GM12878 (cell line): ENCODE results near the gene BPIFB3.

Source experiments
- CTCF ChIP-seq, 3 experiments: IDR thresholded peaks in 2 of 3; conservative IDR thresholded peaks in 1 of 3; 2 replicates each; pipeline ENCODE4 v1.5.1; 2011; ENCODE audit warnings: low read depth in 3 of 3, low read length in 3 of 3, mild to moderate bottlenecking in 3 of 3, control low read depth in 2 of 3, moderate library complexity in 2 of 3, inconsistent platforms in 1 of 3, mixed read lengths in 1 of 3; ENCODE audit not compliant: control insufficient read depth in 2 of 3, insufficient read depth in 1 of 3; ENCODE audit errors: extremely low read depth in 1 of 3
- EGR1 ChIP-seq, 2 experiments: IDR thresholded peaks; 1 replicate in 1 of 2; 2 replicates in 1 of 2; pipeline ENCODE4 v1.6.1; 2011 to 2012; ENCODE audit warnings: low read depth in 2 of 2, low read length in 2 of 2, borderline replicate concordance in 1 of 2, mild to moderate bottlenecking in 1 of 2, moderate library complexity in 1 of 2
- EP300 ChIP-seq, 2 experiments: fragments of 150-350 bp in 1 of 2; IDR thresholded peaks; 2 replicates each; pipeline ENCODE4 v1.6.1; 2011 to 2012; ENCODE audit warnings: low read depth in 2 of 2, low read length in 2 of 2, borderline replicate concordance in 1 of 2, improper control_type of control experiment in 1 of 2, inconsistent platforms in 1 of 2; ENCODE audit not compliant: control insufficient read depth in 1 of 2
- POLR2A ChIP-seq: IDR thresholded peaks from 2 replicates; pipeline ENCODE4 v1.6.1; 2011; ENCODE audit warnings: low read depth, mild to moderate bottlenecking, low read length
- POLR2AphosphoS5 ChIP-seq: IDR thresholded peaks from 2 replicates; pipeline ENCODE4 v1.6.1; 2011; ENCODE audit warnings: mild to moderate bottlenecking, low read length, inconsistent platforms
- RFX5 ChIP-seq: IDR thresholded peaks from 2 replicates; pipeline ENCODE4 v1.6.1; 2011; ENCODE audit warnings: low read depth, low read length, improper control_type of control experiment
- TAF1 ChIP-seq: IDR thresholded peaks from 2 replicates; pipeline ENCODE4 v1.6.1; 2011; ENCODE audit warnings: mild to moderate bottlenecking, low read depth, low read length, borderline replicate concordance
- YY1 ChIP-seq: IDR thresholded peaks from 2 replicates; pipeline ENCODE4 v1.6.1; 2011; ENCODE audit warnings: low read depth, mild to moderate bottlenecking, low read length

DNA sequence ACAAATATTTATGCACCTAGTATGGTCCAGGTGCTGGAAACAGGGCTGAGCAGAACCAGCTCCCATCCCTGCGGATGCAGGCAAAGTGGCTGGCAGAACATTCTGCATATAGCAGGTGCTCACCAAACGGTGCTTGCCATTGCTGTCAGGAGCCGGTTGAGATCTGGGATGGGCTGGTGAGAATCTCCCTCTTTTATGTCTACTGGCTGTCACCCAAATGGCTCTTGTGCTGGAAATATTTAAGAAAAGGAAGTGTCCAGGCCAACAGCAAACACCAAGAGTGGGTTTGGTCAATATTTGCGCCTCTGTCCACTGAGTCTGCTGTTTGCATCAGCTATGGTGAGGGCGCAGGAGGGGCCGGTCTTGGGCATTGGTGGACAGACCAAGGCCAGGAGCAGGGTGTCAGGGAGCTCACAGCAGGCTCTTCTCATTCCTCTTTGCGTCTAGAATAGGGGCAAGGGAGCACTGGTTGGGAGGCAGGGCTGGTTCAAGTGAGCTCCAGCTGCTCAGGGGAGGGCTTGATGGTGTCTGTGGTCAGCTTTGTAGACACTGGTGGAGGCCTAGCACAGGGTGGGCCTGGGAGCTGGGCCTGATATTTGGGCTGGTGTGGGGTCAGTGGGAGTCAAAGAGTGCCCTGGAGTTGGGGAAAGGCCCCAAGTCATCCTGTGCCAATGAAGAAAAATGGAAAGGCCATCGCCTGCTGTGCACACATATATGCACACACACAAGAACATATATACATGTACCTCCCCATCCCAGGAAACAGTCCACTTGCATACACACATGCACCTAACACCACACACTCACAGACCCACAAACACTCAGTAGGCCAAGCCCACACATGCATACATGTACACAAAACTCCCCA is 47.6 kb upstream of the BPIFB3 start:
- TF ChIP-seq CTCF (IDR thresholded peaks at IDR 0.05 in 2 of 3, conservative IDR thresholded peaks at IDR 0.05 in 1 of 3; ENCODE audit: control insufficient read depth in 2 of 3, extremely low read depth in 1 of 3, insufficient read depth in 1 of 3, low read depth in 3 of 3, low read length in 3 of 3), result no peak
- no peak for TF ChIP-seq POLR2AphosphoS5
- no peak for TF ChIP-seq POLR2A
- no peak for TF ChIP-seq EGR1 (IDR thresholded peaks at IDR 0.05; ENCODE audit: borderline replicate concordance in 1 of 2, low read depth in 2 of 2, low read length in 2 of 2)
- TF ChIP-seq TAF1, result no peak
- TF ChIP-seq EP300 (IDR thresholded peaks at IDR 0.05; ENCODE audit: borderline replicate concordance in 1 of 2, control insufficient read depth in 1 of 2, low read depth in 2 of 2, low read length in 2 of 2), result no peak
- TF ChIP-seq YY1, result no peak
- TF ChIP-seq RFX5, result no peak
